Measurements from ENCODE around the gene KRT71. TPM values are rescaled to one million over a fixed set of nuclear protein-coding genes. Genes with fewer than 3 reads are reported as not detected.
A peak's percentile ranks its signal among the peaks of the same experiment; 100 is the strongest.

Gene KRT71
- total and polyA plus RNA-seq, 2 of the 8 experiments (the other 6 are each of a cell fraction or from before 2014, with no cell fraction given), result not detected

DNA sequence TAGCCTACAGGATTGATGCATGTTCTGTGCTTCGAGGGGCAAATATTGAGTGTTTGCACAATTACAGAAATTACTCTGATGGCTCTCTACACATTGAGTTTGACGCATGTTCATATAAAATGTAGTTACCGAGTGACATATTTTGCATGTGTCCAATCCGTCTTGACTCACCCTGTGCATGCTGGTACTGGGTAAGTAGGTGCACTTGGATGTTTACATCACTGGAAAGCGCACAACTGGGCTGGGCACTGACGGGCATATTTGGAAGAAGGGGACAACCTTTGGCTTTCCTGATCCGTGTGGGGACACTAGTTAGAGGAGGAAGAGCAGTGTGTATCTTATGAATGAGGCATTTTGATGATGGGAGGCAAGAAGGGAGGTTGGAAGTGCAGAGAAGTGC, 55.0 kb downstream of the KRT71 start:
- FAIRE-seq, result no peak
- no peak for TF ChIP-seq USF2 (IDR thresholded peaks at IDR 0.05; ENCODE audit: low read length)
- no peak for TF ChIP-seq GTF2F1 (IDR thresholded peaks at IDR 0.05; ENCODE audit: borderline replicate concordance, low read depth, low read length)
- no peak for TF ChIP-seq SUZ12 (IDR thresholded peaks at IDR 0.05; ENCODE audit: low read length)
- no peak for TF ChIP-seq TBP (IDR thresholded peaks at IDR 0.05; ENCODE audit: low read depth, low read length)
- TF ChIP-seq JUND (IDR thresholded peaks at IDR 0.05; ENCODE audit: low read length), result no peak
- TF ChIP-seq RFX5 (IDR thresholded peaks at IDR 0.05; ENCODE audit: borderline replicate concordance, low read depth, low read length), result no peak
- no peak for TF ChIP-seq SP2 (IDR thresholded peaks at IDR 0.05; ENCODE audit: low read length)
- TF ChIP-seq KDM4A (IDR thresholded peaks at IDR 0.05; ENCODE audit: low read depth, low read length, severe bottlenecking), result no peak
- TF ChIP-seq MAFK (IDR thresholded peaks at IDR 0.05; ENCODE audit: low read depth, low read length), result no peak
- TF ChIP-seq RNF2 (IDR thresholded peaks at IDR 0.05; ENCODE audit: borderline replicate concordance, low read depth, low read length, missing control alignments, poor library complexity, severe bottlenecking), result no peak
- no peak for TF ChIP-seq EP300 (IDR thresholded peaks at IDR 0.05; ENCODE audit: borderline replicate concordance in 1 of 2, low read depth in 2 of 2, low read length in 2 of 2)
- no peak for TF ChIP-seq BACH1 (IDR thresholded peaks at IDR 0.05; ENCODE audit: low read length)
- TF ChIP-seq CTBP2 (IDR thresholded peaks at IDR 0.05; ENCODE audit: borderline replicate concordance, insufficient read depth, insufficient read length, low read length), result no peak

More for the DNA sequence above, 55.0 kb downstream of the KRT71 start:
- H3K23ac ChIP-seq (ENCODE audit: insufficient read length), result no peak overlapping the region
- CTCF ChIA-PET (ENCODE audit: partially characterized antibody), result interaction anchor here (1.2 to 1.6 kb wide), 2 partner anchors 21 to 163 kb away, joined by 3 read pairs; no protein-coding TSS in a partner anchor
- H3K27ac ChIP-seq (ENCODE audit: low read depth, low read length), result no peak overlapping the region
- H3K56ac ChIP-seq (replicated peaks; ENCODE audit: insufficient read length, low read depth, low read length), result no peak overlapping the region
- H3K79me1 ChIP-seq (ENCODE audit: low read depth, low read length), result no peaks in the 10 kb centered on the region
- H2BK120ac ChIP-seq (replicated peaks; ENCODE audit: low read depth, low read length), result no peak overlapping the region
- H2BK15ac ChIP-seq (ENCODE audit: low read length), result 0 out of 2 replicates have a peak overlapping the region, but pooled peaks have one; percentile 73
- no peaks in the 10 kb centered on the region for H3K9me3 ChIP-seq (ENCODE audit: insufficient read depth in 2 of 2, low read depth in 1 of 2, low read length in 1 of 2)
- no peak overlapping the region for H4K5ac ChIP-seq (ENCODE audit: insufficient read length, low read depth, low read length)
- H3K18ac ChIP-seq (ENCODE audit: extremely low read depth, low read length), result no peak overlapping the region
- no peak for DNase-seq (ENCODE audit: low read depth in 1 of 2, low spot score in 2 of 2)
- H3K36me3 ChIP-seq (ENCODE audit: control insufficient read depth in 2 of 4, insufficient read depth in 4 of 4, low read length in 3 of 4), result no peaks in the 10 kb centered on the region
- no peak overlapping the region for H3K4me3 ChIP-seq (ENCODE audit: extremely low read depth in 1 of 4, insufficient read depth in 2 of 4, low read depth in 3 of 4, low read length in 4 of 4)
- H3K23me2 ChIP-seq (ENCODE audit: low read depth, low read length), result no peaks in the 10 kb centered on the region; the same call in 1 of the 2 replicates
- H2BK12ac ChIP-seq (ENCODE audit: low read depth, low read length), result no peak overlapping the region
- no peak overlapping the region for H3K9ac ChIP-seq (replicated peaks in 1 of 4; ENCODE audit: extremely low read depth in 1 of 4, low read depth in 3 of 4, low read length in 3 of 4)
- no peaks in the 10 kb centered on the region; a peak in 1 of 7 replicates for H3K27me3 ChIP-seq (replicated peaks in 1 of 4; ENCODE audit: control insufficient read depth in 3 of 4, extremely low read depth in 1 of 4, insufficient read depth in 3 of 4, low read length in 3 of 4)
- no peaks in the 10 kb centered on the region for H4K20me1 ChIP-seq (replicated peaks in 1 of 2; ENCODE audit: control insufficient read depth in 1 of 2, insufficient read depth in 2 of 2, low read length in 2 of 2)
- peaks cover 5 to 10% (median 8%) of the 10 kb centered on the region in 4 experiments; a peak in 6 of 7 replicates for H3K4me1 ChIP-seq (replicated peaks in 1 of 4; ENCODE audit: control insufficient read depth in 3 of 4, insufficient read depth in 4 of 4, low read length in 3 of 4)
- no peak overlapping the region for H3K4ac ChIP-seq (replicated peaks; ENCODE audit: insufficient read length, low read depth, low read length)
- H4K8ac ChIP-seq (ENCODE audit: extremely low read depth, insufficient read depth, low read length), result no peak overlapping the region
- no peak overlapping the region for H2AFZ ChIP-seq (ENCODE audit: low read length)
- POLR2A ChIA-PET (ENCODE audit: partially characterized antibody), result no interaction called here
- H2BK5ac ChIP-seq (ENCODE audit: low read depth, low read length), result no peak overlapping the region
- H3K4me2 ChIP-seq (ENCODE audit: insufficient read depth in 1 of 2, low read depth in 2 of 2, low read length in 2 of 2), result no peak overlapping the region
- no peak overlapping the region for H2AK5ac ChIP-seq (ENCODE audit: low read depth, low read length)
- no peak overlapping the region for H4K91ac ChIP-seq (replicated peaks; ENCODE audit: insufficient read length, low read length)
- no peak overlapping the region for H2BK20ac ChIP-seq (ENCODE audit: low read length)
- no peak overlapping the region for H3K14ac ChIP-seq (ENCODE audit: insufficient read length)
- WGBS, 2 experiments (ENCODE audit: extremely low coverage in 1 of 2, insufficient coverage in 1 of 2, insufficient read length in 1 of 2, insufficient replicate concordance in 2 of 2, low coverage in 1 of 2, low lambda C conversion rate in 2 of 2, missing lambda C conversion rate in 1 of 2), result 95% methylated on average over 7 of the region's 7 CpGs; no CpG with 5 or more reads in 1 of the 2 experiments
- H3K79me2 ChIP-seq (ENCODE audit: control insufficient read depth in 1 of 2, insufficient read depth in 2 of 2, low read length in 2 of 2), result no peaks in the 10 kb centered on the region

All from H1 (cell line).